G401 (cell line): Measurements from ENCODE around the gene HOXA7. TPM values are rescaled to one million over a fixed set of nuclear protein-coding genes. Genes with fewer than 3 reads are reported as not detected.

ENCODE experiments used
- DNase-seq: peaks from one replicate; pipeline ENCODE4 v3.0.0-alpha.2; 2015; ENCODE audit warnings: low spot score
- in situ Hi-C: cut with HindIII; loops from 2 replicates; pipeline ENCODE4 v1.10.0; 2016; ENCODE audit warnings: low sequenced_read_pairs, mixed read lengths
- total RNA-seq: library from RNA; depleted of rRNA; stranded (reverse); fragments of >200 nt; shearing (Covaris generic); gene quantifications from 2 replicates; pipeline ENCODE4 v1.2.3, GENCODE V29; 2014; rRNA removed

Gene HOXA7
- total RNA-seq, 1 experiment from 2014 or later: 7.1 TPM

DNA sequence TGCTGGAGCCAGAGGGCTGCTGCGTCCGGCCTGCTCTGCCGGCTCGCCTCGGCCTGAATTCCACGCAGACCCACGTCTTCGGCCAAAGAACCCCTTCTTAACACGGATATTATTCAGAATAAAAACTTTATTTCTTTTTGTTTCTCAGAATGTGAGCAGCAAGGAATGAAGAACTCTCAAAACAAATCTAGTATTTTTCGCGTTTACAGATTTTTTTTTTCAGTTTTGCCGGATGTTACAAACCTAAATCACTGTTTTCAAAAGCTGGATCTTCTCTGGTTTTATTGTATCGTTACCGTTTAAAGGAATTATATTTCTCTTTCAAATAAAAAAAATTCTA lies 49.6 kb downstream of the HOXA7 start:
- in situ Hi-C loops: no loop called here
- DNase-seq: no peak

DNA sequence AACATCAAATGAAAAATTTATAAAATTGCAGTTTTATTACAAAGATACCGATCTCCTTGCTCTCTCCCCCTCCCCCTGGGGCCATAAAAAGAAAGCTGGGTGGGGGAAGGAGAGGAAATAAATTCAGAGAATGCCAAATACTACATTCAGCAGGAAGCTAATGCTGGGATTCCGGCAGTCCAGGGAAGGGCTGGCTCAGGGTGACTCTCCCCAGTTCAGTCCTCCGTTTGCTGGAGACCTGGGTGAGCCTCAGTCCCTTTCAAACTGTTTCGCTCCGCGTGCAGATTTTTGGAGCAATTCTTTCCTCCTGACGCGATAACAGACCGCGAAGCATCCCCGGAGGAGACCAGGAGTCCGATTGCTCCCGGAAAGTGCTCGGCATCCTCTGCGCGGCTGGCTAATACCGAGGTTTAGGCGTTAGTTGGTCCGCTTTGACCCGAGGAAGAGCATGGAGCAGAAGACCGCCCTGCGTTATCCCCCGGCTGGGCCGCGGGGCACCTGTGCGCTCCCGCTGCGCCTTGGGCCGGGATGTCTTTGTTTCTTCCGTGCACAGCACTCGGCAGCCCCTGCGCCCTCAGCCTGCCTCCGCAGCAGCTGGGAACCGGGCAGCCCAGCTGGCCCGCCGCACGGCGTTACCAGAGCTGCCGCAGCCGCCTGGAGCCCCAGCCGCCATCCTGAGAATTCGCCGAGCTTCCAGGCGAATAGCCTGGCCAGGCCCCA lies 50.1 kb downstream of the HOXA7 start:
- no peak for DNase-seq

DNA sequence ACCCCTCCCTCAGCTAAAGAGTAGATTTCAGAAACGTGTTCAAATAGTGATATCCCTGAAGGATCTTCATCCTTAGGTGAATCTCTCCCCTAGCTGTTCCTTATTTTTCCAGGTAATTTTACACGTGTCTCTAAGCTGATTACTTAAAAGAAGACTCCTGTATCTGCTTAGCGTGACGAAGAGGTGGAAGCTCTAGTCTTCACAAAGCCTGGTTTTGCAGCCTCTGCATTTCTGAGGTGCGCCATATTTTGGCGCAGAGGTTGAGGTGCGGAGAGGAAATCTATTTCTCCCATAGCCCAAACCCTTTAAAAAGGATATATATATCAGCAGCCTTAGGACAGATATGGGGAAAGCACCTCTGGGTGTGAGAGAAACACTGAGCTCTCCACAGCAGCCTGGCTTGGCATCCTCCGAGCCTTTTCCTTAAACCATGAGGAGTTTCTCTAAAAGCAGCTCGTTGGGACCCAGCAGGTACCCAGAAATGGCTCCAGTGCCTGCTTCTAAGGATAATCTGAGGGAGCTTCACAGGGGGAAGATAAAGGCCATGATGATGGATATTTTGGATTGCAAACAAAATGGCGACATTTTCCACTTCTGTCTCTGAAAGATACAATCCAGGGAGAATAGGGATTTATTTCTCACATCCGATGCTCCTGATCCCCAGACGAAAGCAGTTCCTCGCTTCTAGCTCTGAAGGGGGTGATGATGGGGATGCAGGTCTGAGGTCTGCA lies 51.0 kb downstream of the HOXA7 start:
- in situ Hi-C loops: no loop called here
- DNase-seq: no peak

More for the DNA sequence above, 50.1 kb downstream of the HOXA7 start:
- in situ Hi-C loops: no loop called here

DNA sequence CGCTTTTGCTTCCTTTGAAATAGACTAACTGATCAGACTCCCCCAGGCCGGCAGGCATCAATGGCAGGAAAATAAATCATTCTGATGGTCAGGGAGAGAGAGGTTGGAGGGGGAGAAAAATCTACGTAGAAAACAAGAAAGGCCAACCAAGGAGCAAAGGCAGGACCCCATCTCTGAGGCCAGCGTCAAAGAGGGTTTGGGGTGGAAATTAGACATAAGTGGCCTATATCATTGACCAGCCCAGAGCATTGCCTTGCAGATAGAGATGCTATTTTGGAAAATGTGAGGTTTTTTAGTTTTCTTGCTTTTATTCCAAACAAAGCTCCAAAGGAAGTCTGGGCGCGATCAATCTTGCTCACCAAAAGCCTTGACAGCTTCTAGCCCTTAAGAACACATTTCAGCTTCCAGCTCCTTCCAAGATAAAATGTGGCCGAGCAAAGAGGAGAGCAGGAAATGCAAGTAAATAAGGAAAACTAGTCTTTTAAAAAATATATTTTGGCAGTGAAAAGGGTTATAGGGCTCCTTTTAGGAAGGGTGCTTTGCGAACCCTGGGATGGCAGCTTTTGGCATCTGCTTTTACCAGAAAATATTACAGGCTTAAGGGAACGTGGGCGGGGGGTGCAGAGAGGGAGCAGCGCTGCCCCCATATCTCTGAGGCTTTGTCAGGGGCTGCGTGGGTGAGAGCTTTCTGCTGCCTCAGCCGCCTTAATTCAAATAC lies 52.0 kb downstream of the HOXA7 start:
- no peak for DNase-seq
- in situ Hi-C loops: no loop called here

Other genes with a start within 250 kb of the HOXA7 start
- gene HOXA1, start 60.7 kb downstream of the HOXA7 start, total RNA-seq: 11.8 and 15.5 TPM in 2 replicates
- gene HOXA2, start 54.0 kb downstream of the HOXA7 start, total RNA-seq: not detected in 2 replicates
- gene HOXA4, start 25.9 kb downstream of the HOXA7 start, total RNA-seq: not detected in 2 replicates
- 0.81 and 1.6 TPM in 2 replicates for gene HOXA5, start 13.0 kb downstream of the HOXA7 start, total RNA-seq
- 5.1 TPM in 1 of 2 replicates, not detected in the other for gene HOXA6, start 8.9 kb downstream of the HOXA7 start, total RNA-seq
- gene HOXA3, start 4.1 kb downstream of the HOXA7 start, total RNA-seq: 2.2 TPM in 1 of 2 replicates, not detected in the other
- 66.5 and 71.2 TPM in 2 replicates for gene HOXA9, start 8.9 kb upstream of the HOXA7 start, total RNA-seq
- gene HOXA10, start 17.6 kb upstream of the HOXA7 start, total RNA-seq: 10.3 and 23.0 TPM in 2 replicates
- 9.3 and 11.6 TPM in 2 replicates for gene HOXA11, start 28.6 kb upstream of the HOXA7 start, total RNA-seq
- gene HOXA13, start 43.4 kb upstream of the HOXA7 start, total RNA-seq: 0.37 TPM in 1 of 2 replicates, not detected in the other
- not detected in 2 replicates for gene EVX1, start 86.1 kb upstream of the HOXA7 start, total RNA-seq